KOPT-K1 (cell line): ENCODE measurements around the gene TUB.

ENCODE experiments used
- H3K27ac ChIP-seq: fragments of 200-600 bp; sonication (generic); 2 replicates; pipeline ENCODE4 v1.5.1; 2016; ENCODE audit warnings: antibody characterized with exemption, mild to moderate bottlenecking, low read depth, low read length; ENCODE audit not compliant: poor library complexity, severe bottlenecking
- H3K36me3 ChIP-seq: fragments of 200-600 bp; sonication (generic); 2 replicates; pipeline ENCODE4 v1.5.1; 2017; ENCODE audit warnings: antibody characterized with exemption, mild to moderate bottlenecking, low read length, moderate library complexity; ENCODE audit not compliant: insufficient read depth
- H3K9me3 ChIP-seq: fragments of 200-600 bp; sonication (generic); 2 replicates; pipeline ENCODE4 v1.5.1; 2017; ENCODE audit warnings: antibody characterized with exemption, low read length, mild to moderate bottlenecking; ENCODE audit not compliant: insufficient read depth, poor library complexity, severe bottlenecking

TUB gene

DNA sequence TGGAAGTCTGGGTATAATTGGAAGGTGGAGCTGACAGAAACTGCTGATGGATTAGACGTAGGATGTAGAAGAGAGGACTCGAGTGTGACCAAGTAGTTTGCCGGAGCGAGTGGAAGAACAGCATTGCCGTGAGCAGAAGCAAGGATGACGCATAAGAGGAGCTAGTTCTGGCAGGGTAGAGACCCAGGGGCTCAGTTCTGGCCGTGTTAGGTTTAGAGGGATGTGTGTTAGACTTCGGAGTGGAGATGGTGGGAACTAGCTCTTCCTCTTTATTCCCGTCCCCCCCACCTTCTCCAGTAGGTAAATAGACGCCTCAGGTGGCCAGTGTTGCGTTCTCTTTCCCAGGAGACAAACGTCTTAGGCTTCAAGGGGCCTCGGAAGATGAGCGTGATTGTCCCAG is 19.1 kb downstream of the TUB start:
- Histone ChIP-seq H3K9me3 (no peaks in the 10 kb centered on the region), H3K27ac (no peak overlapping the region), H3K36me3 (no peaks in the 10 kb centered on the region)

DNA sequence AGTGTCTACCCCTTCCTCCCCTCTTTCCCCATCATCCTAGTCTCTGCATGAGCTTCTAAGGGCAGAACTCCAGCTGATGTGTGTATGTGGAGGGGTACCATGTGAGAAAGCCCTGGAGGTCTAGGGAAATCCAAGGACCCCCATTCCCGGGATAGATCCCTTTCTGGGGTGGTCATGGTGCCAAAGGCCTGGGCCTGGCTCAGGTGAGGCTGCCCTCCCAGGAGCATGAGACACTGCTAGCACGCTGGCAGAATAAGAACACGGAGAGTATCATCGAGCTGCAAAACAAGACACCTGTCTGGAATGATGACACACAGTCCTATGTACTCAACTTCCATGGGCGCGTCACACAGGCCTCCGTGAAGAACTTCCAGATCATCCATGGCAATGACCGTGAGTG is 19.6 kb downstream of the TUB start:
- Histone ChIP-seq H3K27ac (no peak overlapping the region), H3K36me3 (no peaks in the 10 kb centered on the region), H3K9me3 (no peaks in the 10 kb centered on the region)

DNA sequence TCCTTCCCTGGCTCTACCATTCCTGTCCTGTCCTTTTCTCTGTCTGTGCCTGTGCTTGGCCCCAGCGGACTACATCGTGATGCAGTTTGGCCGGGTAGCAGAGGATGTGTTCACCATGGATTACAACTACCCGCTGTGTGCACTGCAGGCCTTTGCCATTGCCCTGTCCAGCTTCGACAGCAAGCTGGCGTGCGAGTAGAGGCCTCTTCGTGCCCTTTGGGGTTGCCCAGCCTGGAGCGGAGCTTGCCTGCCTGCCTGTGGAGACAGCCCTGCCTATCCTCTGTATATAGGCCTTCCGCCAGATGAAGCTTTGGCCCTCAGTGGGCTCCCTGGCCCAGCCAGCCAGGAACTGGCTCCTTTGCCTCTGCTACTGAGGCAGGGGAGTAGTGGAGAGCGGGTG is 20.4 kb downstream of the TUB start:
- no peaks in the 10 kb centered on the region for H3K36me3 ChIP-seq
- no peak overlapping the region for H3K27ac ChIP-seq
- no peaks in the 10 kb centered on the region for H3K9me3 ChIP-seq

DNA sequence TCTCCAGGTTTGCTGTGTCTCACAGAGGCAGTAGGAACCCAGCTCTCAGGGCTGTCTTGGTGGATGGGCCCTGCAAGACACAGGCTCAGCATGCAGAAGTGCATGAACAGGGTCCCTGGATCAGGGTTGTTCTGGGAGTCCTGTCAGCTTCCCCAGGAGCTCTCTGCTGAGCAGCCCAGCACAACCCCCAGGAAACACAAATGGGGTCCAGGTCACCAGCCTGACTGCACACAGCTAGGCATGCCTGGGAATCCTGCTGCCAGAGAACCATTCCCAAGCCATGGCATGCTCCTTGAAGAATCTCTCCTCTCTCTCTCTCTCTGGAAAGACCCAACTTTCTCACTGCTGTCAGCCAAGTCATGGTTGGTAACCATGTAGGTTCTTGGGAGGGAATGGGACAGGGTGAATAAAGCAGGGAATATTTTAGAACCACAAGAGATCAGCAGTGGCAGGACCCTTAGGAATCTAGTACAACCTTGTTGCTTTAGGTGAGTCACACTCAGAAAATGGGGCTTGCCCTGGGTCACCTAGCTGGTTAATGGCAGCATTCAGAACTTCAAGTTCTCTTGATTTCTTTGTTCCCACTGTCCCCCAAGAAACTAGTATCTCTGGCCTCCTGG is 21.4 kb downstream of the TUB start:
- Histone ChIP-seq H3K9me3 (no peaks in the 10 kb centered on the region), H3K27ac (no peak overlapping the region), H3K36me3 (no peaks in the 10 kb centered on the region)

DNA sequence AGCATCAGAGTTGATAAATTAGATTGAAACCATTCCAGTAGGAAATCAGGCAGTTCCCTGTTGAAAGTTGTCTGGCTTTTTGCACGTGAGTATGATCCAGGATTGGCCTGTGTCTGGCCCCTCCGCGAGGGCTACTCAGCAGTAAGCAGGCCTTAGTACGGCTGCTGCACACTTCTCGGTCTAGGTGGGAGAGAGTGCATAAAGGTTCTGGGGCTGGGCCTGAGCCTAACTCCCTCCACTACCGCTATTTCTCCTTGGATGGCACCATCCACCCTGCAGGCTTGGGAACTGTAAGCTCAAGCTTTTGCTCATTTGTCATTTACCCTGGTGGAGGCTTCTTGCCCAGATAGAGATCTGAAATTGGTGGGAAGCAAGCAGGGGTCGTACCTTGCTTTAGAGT is 22.0 kb downstream of the TUB start:
- Histone ChIP-seq H3K9me3 (no peaks in the 10 kb centered on the region), H3K27ac (no peak overlapping the region), H3K36me3 (no peaks in the 10 kb centered on the region)

DNA sequence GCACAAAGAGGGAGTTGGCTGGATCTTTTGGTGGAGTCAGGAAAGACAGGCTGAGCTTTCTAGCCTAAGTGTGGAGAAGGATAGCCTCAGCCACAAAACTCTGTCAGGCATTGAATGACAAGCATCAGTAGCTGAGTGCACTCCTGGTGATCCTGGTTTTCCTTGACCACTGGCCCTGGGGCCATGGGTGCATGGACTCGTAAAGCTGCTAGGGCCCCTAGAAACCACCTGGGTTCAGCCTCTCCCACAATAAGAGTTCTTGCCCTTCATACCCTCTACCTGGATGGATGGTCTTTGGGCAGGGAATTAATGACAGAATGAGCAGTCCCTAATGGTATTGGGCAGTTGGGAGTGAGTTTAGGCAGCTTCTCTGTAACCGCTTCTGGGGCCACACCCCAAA is 22.9 kb downstream of the TUB start:
- Histone ChIP-seq H3K27ac (no peak overlapping the region), H3K9me3 (no peaks in the 10 kb centered on the region), H3K36me3 (no peaks in the 10 kb centered on the region)

DNA sequence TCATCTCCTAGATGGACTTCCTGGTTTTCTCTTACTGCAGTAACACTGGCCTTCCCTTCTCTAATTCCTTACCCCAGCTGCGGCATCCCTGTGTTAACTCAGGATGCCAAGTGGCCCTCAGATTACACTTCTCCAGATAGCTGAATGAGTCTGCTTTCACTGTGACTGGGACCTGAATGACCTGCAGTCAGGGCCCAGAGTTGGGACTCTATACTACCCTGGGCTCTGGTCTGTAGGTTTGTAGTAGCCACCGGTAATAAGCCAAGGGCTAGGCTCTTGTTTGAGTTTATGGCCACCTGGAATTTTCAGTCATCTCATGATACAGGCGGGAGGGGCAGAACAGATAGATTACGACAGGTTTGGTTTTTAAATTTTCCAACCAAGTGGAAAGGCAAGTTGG is 24.1 kb downstream of the TUB start:
- no peaks in the 10 kb centered on the region for H3K36me3 ChIP-seq
- no peak overlapping the region for H3K27ac ChIP-seq
- H3K9me3 ChIP-seq: no peaks in the 10 kb centered on the region

DNA sequence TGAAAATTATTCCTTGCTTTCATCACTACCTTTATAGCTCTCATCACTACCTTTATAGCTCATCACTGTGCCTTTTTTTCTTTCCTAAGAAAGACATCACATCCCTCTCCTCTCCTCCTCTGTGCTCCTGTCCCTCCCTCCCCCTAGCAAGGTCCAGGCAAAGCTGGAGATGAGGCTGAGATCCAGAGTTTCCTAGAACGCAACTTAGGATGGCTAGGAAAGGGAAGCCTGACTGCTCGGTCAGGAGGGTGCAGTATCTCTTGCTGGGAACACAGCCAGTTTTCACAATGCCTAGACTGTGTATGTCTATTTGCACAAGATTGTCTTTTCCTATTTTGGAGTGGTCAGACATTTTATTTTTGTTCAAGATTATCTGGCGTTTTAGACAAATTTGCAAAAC is 24.7 kb downstream of the TUB start:
- Histone ChIP-seq H3K36me3 (no peaks in the 10 kb centered on the region), H3K27ac (no peak overlapping the region), H3K9me3 (no peaks in the 10 kb centered on the region)

DNA sequence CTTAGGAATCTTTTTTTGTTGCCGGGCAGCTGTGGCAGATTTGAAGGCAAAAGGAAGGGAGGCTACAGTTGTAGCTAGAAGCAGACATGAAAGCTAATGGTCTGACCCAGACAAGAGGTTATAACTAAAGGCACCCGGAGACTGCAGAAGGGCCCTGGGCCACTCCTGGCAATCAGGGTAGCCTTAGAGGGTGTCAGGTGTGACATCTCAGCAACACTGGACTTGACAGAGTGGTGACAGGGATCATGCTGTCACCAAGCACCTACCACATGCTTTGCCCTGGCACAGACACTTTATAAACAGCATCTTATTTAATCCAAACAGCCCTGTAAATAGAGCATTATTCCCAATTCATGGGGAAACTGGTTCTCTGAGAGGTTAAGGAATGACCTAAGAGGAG is 25.7 kb downstream of the TUB start:
- H3K27ac ChIP-seq: no peak overlapping the region
- H3K36me3 ChIP-seq: no peaks in the 10 kb centered on the region
- H3K9me3 ChIP-seq: no peaks in the 10 kb centered on the region

DNA sequence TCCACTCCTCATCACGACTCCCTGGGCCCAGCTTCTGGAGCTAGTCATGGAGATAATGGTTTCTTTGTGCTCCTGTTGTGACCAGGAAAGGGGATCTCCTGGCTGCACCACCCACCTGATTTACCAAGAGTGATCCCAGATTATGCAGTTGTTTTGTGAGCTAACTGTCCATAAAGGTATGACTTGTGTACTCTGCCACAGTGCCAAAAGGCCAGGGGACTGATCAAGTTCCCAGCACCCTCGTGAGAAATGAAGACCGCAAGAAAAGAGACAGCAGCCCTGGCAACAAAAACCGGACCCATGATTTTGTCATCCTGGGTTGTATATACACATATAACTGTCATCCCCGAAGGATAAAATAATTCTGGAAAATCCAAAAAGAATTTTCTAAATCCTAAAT is 26.6 kb downstream of the TUB start:
- no peaks in the 10 kb centered on the region for H3K36me3 ChIP-seq
- H3K27ac ChIP-seq: no peak overlapping the region
- no peaks in the 10 kb centered on the region for H3K9me3 ChIP-seq

DNA sequence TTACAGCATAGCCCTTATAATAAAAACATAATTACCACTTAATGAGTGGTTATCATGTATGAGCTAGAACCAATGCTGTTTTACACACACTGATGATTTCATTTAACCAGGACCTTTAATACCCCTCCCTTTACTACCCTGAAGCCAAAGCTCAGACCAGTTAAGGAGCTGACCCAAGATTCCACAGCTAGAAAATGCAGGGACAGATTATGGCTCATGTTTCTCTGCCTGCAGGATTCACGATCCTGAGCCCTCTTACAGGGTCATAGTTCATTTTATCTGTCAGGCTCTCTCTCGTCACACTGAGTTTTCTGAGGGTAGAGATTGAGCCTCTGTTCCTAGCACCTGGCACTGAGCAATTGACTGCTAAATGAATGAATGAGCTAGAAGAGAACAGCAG is 27.4 kb downstream of the TUB start:
- no peaks in the 10 kb centered on the region for H3K36me3 ChIP-seq

DNA sequence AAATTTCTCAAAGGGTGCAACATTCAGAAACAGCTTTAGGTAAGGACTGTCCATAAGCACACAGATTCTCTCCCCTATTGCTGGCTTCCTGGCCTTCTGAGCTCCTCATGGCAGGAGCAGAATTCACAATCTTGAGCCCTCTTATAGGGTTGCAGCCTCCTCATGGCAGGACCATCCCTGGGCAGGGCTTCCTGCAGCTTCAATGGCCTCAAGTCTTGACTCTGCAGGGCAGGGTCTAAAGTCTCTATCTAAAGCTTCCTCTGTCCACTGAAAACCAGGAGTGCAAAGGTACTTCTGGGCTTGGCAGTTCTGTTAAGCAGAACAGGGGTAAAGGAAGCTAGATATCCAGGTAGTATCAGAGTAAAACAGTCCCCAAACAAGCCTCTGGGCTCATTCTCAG is 28.7 kb downstream of the TUB start:
- H3K9me3 ChIP-seq: peaks cover 10% of the 10 kb centered on the region
- no peaks in the 10 kb centered on the region for H3K36me3 ChIP-seq
- no peak overlapping the region for H3K27ac ChIP-seq

More for the DNA sequence above, 27.4 kb downstream of the TUB start:
- Histone ChIP-seq H3K9me3 (no peaks in the 10 kb centered on the region), H3K27ac (no peak overlapping the region)

DNA sequence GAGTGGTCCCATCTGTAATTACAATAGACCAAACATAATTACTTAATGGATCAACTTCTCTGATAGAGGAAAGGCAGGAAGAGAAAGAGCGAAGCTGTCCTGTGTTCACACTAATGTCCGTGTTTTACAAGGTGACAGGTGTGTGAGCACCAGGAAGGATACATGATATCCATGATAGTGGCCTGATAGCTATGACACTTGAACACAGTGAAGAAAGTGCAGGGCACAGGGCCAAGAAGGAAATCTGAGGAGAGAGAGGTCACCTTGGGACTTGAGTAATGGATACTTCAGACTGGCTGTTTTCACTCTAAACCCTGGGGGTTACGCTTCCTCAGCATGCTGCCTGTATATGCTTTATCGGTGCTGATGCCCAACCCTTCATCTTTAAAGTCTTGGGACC is 29.4 kb downstream of the TUB start:
- peaks cover 16% of the 10 kb centered on the region for H3K9me3 ChIP-seq
- H3K27ac ChIP-seq: no peak overlapping the region

DNA sequence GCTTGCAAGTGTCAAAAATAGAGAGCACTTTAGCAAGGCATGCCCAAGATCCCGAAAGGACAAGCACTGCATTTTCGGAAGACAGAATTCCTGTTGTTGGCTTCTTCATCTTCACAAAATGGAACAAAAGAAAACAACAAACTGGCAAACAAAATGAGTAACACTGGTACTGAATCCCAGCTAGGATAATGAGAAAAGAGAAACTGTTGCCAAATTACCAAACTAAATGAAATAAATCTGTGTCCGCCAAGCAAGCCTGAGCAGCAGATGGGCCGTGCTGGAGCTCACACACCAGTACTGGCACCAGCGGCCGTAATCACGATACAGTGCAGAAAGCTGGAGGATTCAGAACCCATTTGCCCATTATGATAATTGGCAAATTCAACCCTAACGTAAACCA is 30.6 kb downstream of the TUB start:
- Histone ChIP-seq H3K27ac (no peak overlapping the region), H3K9me3 (peaks cover 16% of the 10 kb centered on the region), H3K36me3 (no peaks in the 10 kb centered on the region)

More for the DNA sequence above, 29.4 kb downstream of the TUB start:
- H3K36me3 ChIP-seq: no peaks in the 10 kb centered on the region

DNA sequence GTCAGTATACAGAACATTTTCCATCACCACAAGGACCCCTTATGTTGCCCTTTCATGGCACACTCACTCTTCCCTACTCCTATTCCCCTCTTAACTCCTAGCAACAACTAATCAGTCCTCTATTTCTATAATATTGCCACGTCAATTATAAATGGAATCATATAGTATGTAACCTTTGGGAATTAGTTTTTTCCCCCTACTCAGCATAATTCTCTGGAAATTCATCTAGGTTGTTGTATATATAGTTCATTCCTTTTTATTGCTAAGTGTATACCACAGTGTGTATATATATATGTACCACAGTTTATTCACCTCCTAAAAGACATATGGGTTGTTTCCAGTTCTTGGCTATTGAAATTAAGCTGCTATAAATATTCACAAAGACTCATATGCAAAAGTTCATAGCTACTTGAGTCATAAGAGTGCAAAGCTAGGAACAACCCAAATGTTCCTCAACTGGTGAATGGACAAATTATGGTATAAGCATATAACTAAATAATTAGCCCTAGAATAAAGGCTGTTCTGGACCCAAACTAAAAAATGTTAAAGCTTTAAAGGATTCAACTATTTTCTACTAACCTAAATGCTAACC is 41.3 kb downstream of the TUB start:
- no peak overlapping the region for H3K27ac ChIP-seq

DNA sequence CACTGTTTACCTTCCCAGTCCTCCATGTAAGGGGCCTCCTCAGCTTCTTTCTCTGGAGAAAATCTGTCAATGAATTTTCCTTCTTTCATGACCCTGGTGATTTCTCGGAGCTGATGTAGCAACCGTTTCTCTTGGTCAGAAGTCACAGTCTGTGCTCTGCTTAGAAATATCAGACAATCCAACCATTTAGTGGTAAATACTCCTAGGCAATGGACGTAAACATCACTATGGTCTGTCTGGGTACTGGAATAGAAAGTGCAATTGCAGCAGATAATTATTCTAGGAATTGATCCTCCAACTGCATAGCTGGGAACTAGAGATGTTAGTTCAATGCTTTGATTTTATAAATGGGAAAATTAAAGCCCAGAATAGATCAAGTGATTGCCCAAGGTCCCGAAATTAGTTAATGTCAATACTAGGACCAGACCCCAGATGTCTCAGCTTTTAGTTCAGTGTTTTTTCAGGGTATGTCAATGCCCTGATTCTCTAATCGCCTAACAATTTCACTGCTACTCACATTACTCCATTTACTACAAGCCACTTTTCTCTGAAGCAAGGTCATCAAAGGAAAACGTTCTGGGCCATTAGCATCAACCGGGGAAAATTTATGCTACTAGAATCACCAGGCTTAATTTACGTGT is 45.8 kb downstream of the TUB start:
- H3K9me3 ChIP-seq: no peaks in the 10 kb centered on the region
- H3K36me3 ChIP-seq: no peaks in the 10 kb centered on the region
- H3K27ac ChIP-seq: no peak overlapping the region

More for the DNA sequence above, 41.3 kb downstream of the TUB start:
- no peaks in the 10 kb centered on the region for H3K36me3 ChIP-seq
- no peaks in the 10 kb centered on the region for H3K9me3 ChIP-seq
